Osteocyte (in vitro differentiated cells): Measurements from ENCODE around the gene PPP1R36. TPM values are rescaled to one million over a fixed set of nuclear protein-coding genes. Genes with fewer than 3 reads are reported as not detected.
A peak's percentile ranks its signal among the peaks of the same experiment; 100 is the strongest.

Experiments used
- DNase-seq: peaks from one replicate; pipeline ENCODE4 v3.0.0; 2021; ENCODE audit warnings: mixed read lengths; ENCODE audit not compliant: unreplicated experiment; ENCODE audit errors: extremely low spot score
- H3K27ac Mint-ChIP-seq: one replicate; pipeline ENCODE4 v1.8.0; 2021; ENCODE audit warnings: mild to moderate bottlenecking, mixed read lengths; ENCODE audit not compliant: unreplicated experiment
- H3K27me3 Mint-ChIP-seq: one replicate; pipeline ENCODE4 v1.8.0; 2021; ENCODE audit warnings: mixed read lengths; ENCODE audit not compliant: unreplicated experiment
- H3K36me3 Mint-ChIP-seq: one replicate; pipeline ENCODE4 v1.8.0; 2021; ENCODE audit warnings: mixed read lengths; ENCODE audit not compliant: unreplicated experiment
- H3K4me1 Mint-ChIP-seq: one replicate; pipeline ENCODE4 v1.8.0; 2021; ENCODE audit warnings: mixed read lengths; ENCODE audit not compliant: unreplicated experiment
- H3K4me3 Mint-ChIP-seq: one replicate; pipeline ENCODE4 v1.8.0; 2021; ENCODE audit warnings: mild to moderate bottlenecking, moderate library complexity, mixed read lengths; ENCODE audit not compliant: unreplicated experiment
- H3K9me3 Mint-ChIP-seq: one replicate; pipeline ENCODE4 v1.8.0; 2021; ENCODE audit warnings: mixed read lengths; ENCODE audit not compliant: unreplicated experiment
- total RNA-seq: library from RNA; stranded (reverse); gene quantifications from 2 replicates; pipeline ENCODE4 v1.2.1, GENCODE V29; 2021
- TF ChIP-seq, protein P1 (sequence below): fragments of 200-600 bp; sonication (generic); IDR thresholded peaks from 2 replicates; pipeline ENCODE4 v1.5.0; 2021; ENCODE audit warnings: antibody characterized with exemption, mild to moderate bottlenecking, moderate library complexity

Gene PPP1R36
- total RNA-seq, 1 donor from 2014 or later = 1.3 TPM

GRCh38 chr14:64502887-64503433 is 46.8 kb upstream of the PPP1R36 start:
- TF ChIP-seq, protein P1, sequence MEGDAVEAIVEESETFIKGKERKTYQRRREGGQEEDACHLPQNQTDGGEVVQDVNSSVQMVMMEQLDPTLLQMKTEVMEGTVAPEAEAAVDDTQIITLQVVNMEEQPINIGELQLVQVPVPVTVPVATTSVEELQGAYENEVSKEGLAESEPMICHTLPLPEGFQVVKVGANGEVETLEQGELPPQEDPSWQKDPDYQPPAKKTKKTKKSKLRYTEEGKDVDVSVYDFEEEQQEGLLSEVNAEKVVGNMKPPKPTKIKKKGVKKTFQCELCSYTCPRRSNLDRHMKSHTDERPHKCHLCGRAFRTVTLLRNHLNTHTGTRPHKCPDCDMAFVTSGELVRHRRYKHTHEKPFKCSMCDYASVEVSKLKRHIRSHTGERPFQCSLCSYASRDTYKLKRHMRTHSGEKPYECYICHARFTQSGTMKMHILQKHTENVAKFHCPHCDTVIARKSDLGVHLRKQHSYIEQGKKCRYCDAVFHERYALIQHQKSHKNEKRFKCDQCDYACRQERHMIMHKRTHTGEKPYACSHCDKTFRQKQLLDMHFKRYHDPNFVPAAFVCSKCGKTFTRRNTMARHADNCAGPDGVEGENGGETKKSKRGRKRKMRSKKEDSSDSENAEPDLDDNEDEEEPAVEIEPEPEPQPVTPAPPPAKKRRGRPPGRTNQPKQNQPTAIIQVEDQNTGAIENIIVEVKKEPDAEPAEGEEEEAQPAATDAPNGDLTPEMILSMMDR = no peak
- H3K27me3 Mint-ChIP-seq = no peaks in the 10 kb centered on the region
- peak overlapping the region; percentile 87 for H3K4me3 Mint-ChIP-seq
- no peaks in the 10 kb centered on the region for H3K9me3 Mint-ChIP-seq
- peak overlapping the region; percentile 95 for H3K27ac Mint-ChIP-seq
- DNase-seq = no peak
- H3K4me1 Mint-ChIP-seq = peaks cover 57% of the 10 kb centered on the region
- no peaks in the 10 kb centered on the region for H3K36me3 Mint-ChIP-seq

GRCh38 chr14:64503434-64504309 is 46.1 kb upstream of the PPP1R36 start, which contains the start of gene ZBTB25:
TSS of gene ZBTB25 (minus strand) at chr14:64503838. CDS start at chr14:64490533, 13,305 bp downstream.
- TF ChIP-seq, protein P1 = no peak
- H3K36me3 Mint-ChIP-seq = no peaks in the 10 kb centered on the region
- peaks cover 64% of the 10 kb centered on the region for H3K4me1 Mint-ChIP-seq
- H3K27ac Mint-ChIP-seq = peak within 1 kb of the TSS; percentile 99
- H3K9me3 Mint-ChIP-seq = no peaks in the 10 kb centered on the region
- H3K27me3 Mint-ChIP-seq = no peaks in the 10 kb centered on the region
- peak within 1 kb of the TSS; percentile 87 for H3K4me3 Mint-ChIP-seq
- peak; percentile 96 for DNase-seq

DNA sequence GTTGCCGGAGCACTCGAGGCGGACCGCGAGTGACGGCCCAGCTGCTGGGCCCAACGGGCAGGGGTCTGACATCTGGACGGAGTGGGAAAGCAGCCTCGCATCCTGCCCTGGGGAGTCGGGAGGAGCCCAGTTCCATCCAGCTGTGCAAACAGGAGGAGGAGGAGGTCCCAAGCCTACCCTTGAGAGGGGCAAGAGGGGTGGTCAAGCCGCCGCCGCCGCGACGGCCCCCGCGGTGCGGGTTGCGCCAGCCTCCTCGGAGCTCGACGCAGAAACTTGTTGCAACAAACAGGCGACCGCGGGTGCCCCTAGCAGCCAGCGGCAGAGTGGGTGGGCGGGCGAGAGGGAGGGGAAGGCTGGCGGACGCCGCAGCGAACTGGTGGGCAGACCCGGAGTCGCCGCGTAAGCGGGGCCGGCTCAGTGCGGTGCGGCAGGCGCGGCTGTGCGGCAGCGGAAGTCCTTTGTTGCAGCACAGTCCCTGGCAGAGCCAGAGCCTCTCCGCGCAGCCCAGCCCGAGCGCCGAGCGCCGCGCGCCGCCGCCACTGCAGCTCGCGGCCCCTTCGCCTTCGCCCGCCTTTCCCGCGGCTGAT is 45.4 kb upstream of the PPP1R36 start, which contains the start of gene ZBTB1:
Gene ZBTB1 (plus strand): TSS at position 461 of the 587 bp plus-strand sequence. CDS start 16,735 bp downstream, outside the sequence.
- Mint-ChIP-seq H3K27ac (peak within 1 kb of the TSS; percentile 99), H3K36me3 (no peaks in the 10 kb centered on the region), H3K9me3 (no peaks in the 10 kb centered on the region), H3K4me1 (peaks cover 70% of the 10 kb centered on the region), H3K4me3 (peak within 1 kb of the TSS; percentile 87), H3K27me3 (no peaks in the 10 kb centered on the region)
- peak; percentile 95 for DNase-seq
- TF ChIP-seq, protein P1 = no peak

DNA sequence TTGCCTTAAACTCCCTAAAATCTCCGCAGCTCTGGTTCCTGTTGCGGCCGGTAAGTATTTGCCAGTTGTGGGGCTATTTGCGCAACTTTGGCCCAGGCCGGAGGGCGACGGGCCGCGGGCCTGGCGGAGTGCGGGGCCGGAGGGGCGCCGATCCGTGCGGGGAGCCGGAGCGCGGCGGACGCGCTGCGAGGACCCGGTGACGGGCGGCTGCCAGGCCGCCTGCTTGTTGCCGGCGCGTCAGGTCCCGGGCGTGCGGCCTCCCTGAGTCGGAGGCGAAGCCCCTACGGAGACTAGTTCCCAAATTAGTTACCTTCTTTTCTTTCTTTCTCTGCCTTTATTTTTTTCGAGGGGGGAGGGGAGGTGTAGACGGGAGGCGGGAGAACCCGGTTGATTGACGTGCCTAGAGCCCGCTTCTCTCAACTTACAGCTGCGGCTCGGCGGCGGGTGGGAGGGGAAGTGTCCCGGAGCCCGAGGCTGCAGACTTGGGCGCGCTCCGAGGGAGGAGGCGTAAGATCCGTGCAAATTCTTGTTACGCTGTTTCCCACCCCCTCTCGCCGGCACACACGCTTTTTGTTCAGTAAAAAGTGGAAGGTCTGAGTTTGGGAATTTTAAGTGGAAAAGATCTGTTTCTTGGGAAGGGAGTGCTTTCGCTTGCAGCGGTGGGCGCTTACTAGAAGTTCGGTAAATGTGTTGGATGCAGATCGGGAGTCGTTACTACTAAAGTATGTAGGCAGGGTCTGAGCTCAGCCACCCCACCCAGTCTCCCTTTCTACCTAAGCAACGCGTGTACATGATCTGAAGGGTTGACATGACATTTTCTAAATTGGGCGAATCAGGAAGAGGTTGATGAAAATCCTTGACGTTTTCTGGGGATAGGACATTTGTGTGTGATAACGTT is 44.6 kb upstream of the PPP1R36 start:
- no peaks in the 10 kb centered on the region for H3K27me3 Mint-ChIP-seq
- peaks cover 71% of the 10 kb centered on the region for H3K4me1 Mint-ChIP-seq
- TF ChIP-seq, protein P1 = no peak

More for the DNA sequence above, 44.6 kb upstream of the PPP1R36 start:
- H3K27ac Mint-ChIP-seq = peak overlapping the region; percentile 99
- peak; percentile 92 for DNase-seq
- H3K4me3 Mint-ChIP-seq = peak overlapping the region; percentile 87
- H3K9me3 Mint-ChIP-seq = no peaks in the 10 kb centered on the region
- H3K36me3 Mint-ChIP-seq = peaks cover 2% of the 10 kb centered on the region
